Measurements from ENCODE around the gene WWOX. TPM values are rescaled to one million over a fixed set of nuclear protein-coding genes. Genes with fewer than 3 reads are reported as not detected.

Gene WWOX
- total and polyA plus RNA-seq, 2 of the 13 experiments (the other 11 are each of a cell fraction or from before 2014, with no cell fraction given), result 9.1 to 37.4 TPM

GRCh38 chr16:78485917-78486257 lies 386.4 kb downstream of the WWOX start (continued):
- TF ChIP-seq, protein P1, sequence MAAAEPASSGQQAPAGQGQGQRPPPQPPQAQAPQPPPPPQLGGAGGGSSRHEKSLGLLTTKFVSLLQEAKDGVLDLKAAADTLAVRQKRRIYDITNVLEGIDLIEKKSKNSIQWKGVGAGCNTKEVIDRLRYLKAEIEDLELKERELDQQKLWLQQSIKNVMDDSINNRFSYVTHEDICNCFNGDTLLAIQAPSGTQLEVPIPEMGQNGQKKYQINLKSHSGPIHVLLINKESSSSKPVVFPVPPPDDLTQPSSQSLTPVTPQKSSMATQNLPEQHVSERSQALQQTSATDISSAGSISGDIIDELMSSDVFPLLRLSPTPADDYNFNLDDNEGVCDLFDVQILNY (CRISPR knock-in tag; conservative IDR thresholded peaks at IDR 0.05), result no peak
- no peak for TF ChIP-seq MAFG (CRISPR knock-in tag; IDR thresholded peaks at IDR 0.05)
- no peak for TF ChIP-seq HOXA3 (CRISPR knock-in tag; IDR thresholded peaks at IDR 0.05)
- TF ChIP-seq HOXA5 (CRISPR knock-in tag; IDR thresholded peaks at IDR 0.05), result no peak
- no peak for TF ChIP-seq ZMYM3 (CRISPR knock-in tag; IDR thresholded peaks at IDR 0.05)
- TF ChIP-seq KDM4B (CRISPR knock-in tag; IDR thresholded peaks at IDR 0.05), result 0 out of 2 replicates have a peak, but pooled peaks have one; percentile 7
- no peak for TF ChIP-seq ZNF577 (CRISPR knock-in tag; IDR thresholded peaks at IDR 0.05; ENCODE audit: borderline replicate concordance, low read depth)
- no peak for TF ChIP-seq CEBPZ (IDR thresholded peaks at IDR 0.05; ENCODE audit: low read length)
- TF ChIP-seq, protein P2, sequence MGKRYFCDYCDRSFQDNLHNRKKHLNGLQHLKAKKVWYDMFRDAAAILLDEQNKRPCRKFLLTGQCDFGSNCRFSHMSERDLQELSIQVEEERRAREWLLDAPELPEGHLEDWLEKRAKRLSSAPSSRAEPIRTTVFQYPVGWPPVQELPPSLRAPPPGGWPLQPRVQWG (CRISPR knock-in tag; IDR thresholded peaks at IDR 0.05; ENCODE audit: borderline replicate concordance, low read depth), result no peak
- TF ChIP-seq ZNF709 (CRISPR knock-in tag; IDR thresholded peaks at IDR 0.05), result no peak
- 0 out of 2 replicates have a peak, but pooled peaks have one; percentile 14 for TF ChIP-seq TFDP2 (CRISPR knock-in tag; IDR thresholded peaks at IDR 0.05)
- TF ChIP-seq SATB2 (CRISPR knock-in tag; IDR thresholded peaks at IDR 0.05), result no peak
- TF ChIP-seq JUN (CRISPR knock-in tag; IDR thresholded peaks at IDR 0.05), result no peak
- no peak for TF ChIP-seq ZNF503 (CRISPR knock-in tag; IDR thresholded peaks at IDR 0.05)
- no peak for TF ChIP-seq ZNF556 (CRISPR knock-in tag; IDR thresholded peaks at IDR 0.05; ENCODE audit: borderline replicate concordance)
- TF ChIP-seq ZNF501 (CRISPR knock-in tag; IDR thresholded peaks at IDR 0.05), result no peak
- 0 out of 2 replicates have a peak, but pooled peaks have one; percentile 14 for TF ChIP-seq SAFB2 (CRISPR knock-in tag; IDR thresholded peaks at IDR 0.05; ENCODE audit: borderline replicate concordance, low read depth)
- no peak for TF ChIP-seq MAFF (IDR thresholded peaks at IDR 0.05; ENCODE audit: low read depth, low read length)
- TF ChIP-seq ZNF232 (CRISPR knock-in tag; IDR thresholded peaks at IDR 0.05; ENCODE audit: borderline replicate concordance), result no peak
- no peak for TF ChIP-seq HBP1 (CRISPR knock-in tag; IDR thresholded peaks at IDR 0.05; ENCODE audit: low read depth)
- no peak for TF ChIP-seq BRD4 (CRISPR knock-in tag; IDR thresholded peaks at IDR 0.05)
- no peak for TF ChIP-seq PHF21A (CRISPR knock-in tag; IDR thresholded peaks at IDR 0.05)
- TF ChIP-seq BRCA1 (CRISPR knock-in tag; IDR thresholded peaks at IDR 0.05), result 0 out of 2 replicates have a peak, but pooled peaks have one; percentile 17
